GM18519 (cell line): Measurements from ENCODE around the gene GALR3.

Experiments used
- ATAC-seq: cut with Tn5 transposase; IDR thresholded peaks from one replicate; pipeline ENCODE4 v1.9.1; 2021; ENCODE audit warnings: mild to moderate bottlenecking, moderate library complexity; ENCODE audit not compliant: unreplicated experiment, low FRiP score

Gene GALR3

DNA sequence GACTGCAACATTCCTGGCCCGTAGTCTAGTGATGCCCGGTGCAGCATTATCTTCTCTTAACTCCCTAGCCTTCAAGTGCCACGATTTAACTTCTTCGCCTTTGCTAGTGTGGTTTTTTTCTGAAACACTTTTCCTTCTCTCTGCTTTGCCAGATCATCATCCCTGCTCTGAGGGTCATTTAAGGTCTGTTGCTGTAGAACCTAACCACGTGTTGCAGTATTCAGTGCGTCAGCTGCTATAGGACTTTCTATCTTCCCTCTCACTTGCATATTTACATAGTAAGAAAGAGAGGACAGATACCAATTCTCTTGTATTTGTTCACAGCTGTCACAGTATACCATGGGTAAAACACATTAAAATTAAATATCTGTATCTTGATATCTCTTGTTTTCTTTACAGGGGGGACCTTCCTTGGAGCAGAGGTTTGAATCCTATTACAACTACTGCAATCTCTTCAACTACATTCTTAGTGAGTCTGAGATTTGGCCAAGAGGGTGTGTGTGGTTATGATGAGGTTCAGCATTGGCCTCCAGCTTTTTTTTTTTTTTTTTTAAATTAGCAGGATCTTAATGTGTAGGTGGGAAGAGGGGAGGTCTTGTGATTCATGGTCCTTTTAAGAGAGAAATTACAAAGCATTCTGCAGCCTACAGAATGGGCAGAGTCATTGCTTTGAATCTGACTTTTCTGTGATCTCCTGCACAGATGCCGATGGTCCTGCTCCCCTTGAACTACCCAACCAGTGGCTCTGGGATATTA, 39.6 kb downstream of the GALR3 start:
- ATAC-seq, result no peak

DNA sequence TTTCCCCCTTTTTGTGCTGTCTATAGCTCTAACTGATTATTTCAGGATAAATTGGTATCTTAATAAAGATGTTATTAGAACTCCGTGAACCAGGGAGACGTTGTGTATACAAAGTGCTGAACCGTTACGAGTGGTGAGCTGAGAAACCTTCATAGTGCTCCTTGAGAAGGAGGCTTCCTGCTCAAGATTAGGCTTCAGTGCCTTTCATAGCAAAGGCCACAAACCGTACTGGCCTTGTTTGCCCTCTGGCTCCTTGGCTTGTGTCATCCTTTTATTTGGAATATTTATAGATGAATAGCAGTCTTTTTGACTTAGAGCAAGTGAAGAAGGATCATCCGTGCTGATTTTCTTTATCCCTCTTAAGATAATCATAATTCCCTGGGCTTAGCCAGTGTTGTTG, 42.3 kb downstream of the GALR3 start:
- no peak for ATAC-seq

DNA sequence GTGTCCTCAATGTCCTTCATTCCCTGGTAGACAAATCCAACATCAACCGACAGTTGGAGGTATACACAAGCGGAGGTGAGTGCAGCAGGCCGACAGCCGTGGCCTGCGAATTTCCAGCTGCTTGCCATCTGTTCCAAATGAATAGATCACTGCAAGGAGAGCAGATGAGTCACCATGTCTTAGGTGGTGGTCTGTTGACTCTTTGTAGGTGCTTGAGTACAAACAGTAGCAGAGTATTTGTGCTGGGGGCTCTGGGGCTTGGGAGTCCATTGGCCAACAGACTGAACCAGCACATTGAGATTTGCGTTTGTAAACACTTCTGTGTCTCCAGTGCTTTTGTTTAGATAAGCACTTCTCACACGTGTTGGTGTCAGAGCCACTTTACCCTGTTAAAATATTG, 47.1 kb downstream of the GALR3 start:
- ATAC-seq, result no peak
